Upper lobe of left lung (tissue), 6 donors: Measurements from ENCODE around the gene SLC6A6. TPM values are rescaled to one million over a fixed set of nuclear protein-coding genes. Genes with fewer than 3 reads are reported as not detected.

Experiments used
- ATAC-seq, 2 donors: fragments of 200-7000 bp; cut with Tn5 transposase; one replicate each; pipeline ENCODE4 v1.9.1; 2022; ENCODE audit warnings: mild to moderate bottlenecking in 2 of 2, moderate library complexity in 2 of 2; ENCODE audit not compliant: low FRiP score in 2 of 2
- DNase-seq, 2 donors: peaks; one replicate each; pipeline ENCODE4 v3.0.0-alpha.2; 2019 to 2020
- H3K27ac ChIP-seq, 4 donors: fragments of 200-600 bp; sonication (generic); one replicate each; pipeline ENCODE4 v1.5.1; 2016 to 2019
- H3K27me3 ChIP-seq, 4 donors: fragments of 200-600 bp; sonication (generic); one replicate each; pipeline ENCODE4 v1.5.1; 2017 to 2019
- H3K36me3 ChIP-seq, 4 donors: fragments of 200-600 bp; sonication (generic); one replicate each; pipeline ENCODE4 v1.5.1; 2016 to 2019
- H3K4me1 ChIP-seq, 4 donors: fragments of 200-600 bp; sonication (generic); one replicate each; pipeline ENCODE4 v1.5.1; 2018 to 2019
- H3K4me3 ChIP-seq, 4 donors: fragments of 200-600 bp; sonication (generic); one replicate each; pipeline ENCODE4 v1.5.1; 2017 to 2019; ENCODE audit warnings: mild to moderate bottlenecking in 2 of 4, moderate library complexity in 1 of 4
- H3K9me3 ChIP-seq, 4 donors: fragments of 200-600 bp; sonication (generic); one replicate each; pipeline ENCODE4 v1.5.1; 2018 to 2019
- EP300 ChIP-seq, 4 donors: sonication (generic); formaldehyde crosslinking; IDR thresholded peaks; one replicate each; pipeline ENCODE4 v1.5.1; 2017; ENCODE audit warnings: antibody characterized with exemption in 4 of 4, control low read depth in 2 of 4
- POLR2A ChIP-seq, 4 donors: fragments of 450-650 bp; IDR thresholded peaks; one replicate each; pipeline ENCODE4 v1.5.1; 2016 to 2017; ENCODE audit warnings: antibody characterized with exemption in 4 of 4, mild to moderate bottlenecking in 2 of 4
- POLR2AphosphoS5 ChIP-seq, 2 donors: sonication (generic); formaldehyde crosslinking; IDR thresholded peaks; one replicate each; pipeline ENCODE4 v1.5.1; 2017; ENCODE audit warnings: antibody characterized with exemption in 2 of 2
- WGBS, 2 donors: methylation state at CpG; one replicate each; pipeline ENCODE4 v1.1.5; 2017 to 2018; 5-methylcytosine and 5-hydroxymethylcytosine counted together
- total RNA-seq, 6 donors: library from RNA; depleted of rRNA in 4 of 6; stranded (reverse); fragments of >200 nt in 4 of 6; gene quantifications; one replicate each; pipeline versions ENCODE4 v1.1.0 to v1.2.1, GENCODE V29; 2016 to 2021
- TF ChIP-seq, protein P1 (sequence below), 6 experiments: fragments of 450-650 bp in 4 of 6; fragments of 200-600 bp in 2 of 6; sonication (generic) in 2 of 6; IDR thresholded peaks; one replicate each; pipeline ENCODE4 v1.5.1; 2016 to 2019; ENCODE audit warnings: antibody characterized with exemption in 6 of 6
- donor health status: DM: no; HTN: no; CAD: no; lungs with moderate emphysema.
- donor health status: DM: no; HTN: yes; CAD: no; lungs with severe emphysema.

The SLC6A6 gene
- total RNA-seq, 6 donors from 2014 or later = 60.6 to 154 (median 92.8) TPM

DNA sequence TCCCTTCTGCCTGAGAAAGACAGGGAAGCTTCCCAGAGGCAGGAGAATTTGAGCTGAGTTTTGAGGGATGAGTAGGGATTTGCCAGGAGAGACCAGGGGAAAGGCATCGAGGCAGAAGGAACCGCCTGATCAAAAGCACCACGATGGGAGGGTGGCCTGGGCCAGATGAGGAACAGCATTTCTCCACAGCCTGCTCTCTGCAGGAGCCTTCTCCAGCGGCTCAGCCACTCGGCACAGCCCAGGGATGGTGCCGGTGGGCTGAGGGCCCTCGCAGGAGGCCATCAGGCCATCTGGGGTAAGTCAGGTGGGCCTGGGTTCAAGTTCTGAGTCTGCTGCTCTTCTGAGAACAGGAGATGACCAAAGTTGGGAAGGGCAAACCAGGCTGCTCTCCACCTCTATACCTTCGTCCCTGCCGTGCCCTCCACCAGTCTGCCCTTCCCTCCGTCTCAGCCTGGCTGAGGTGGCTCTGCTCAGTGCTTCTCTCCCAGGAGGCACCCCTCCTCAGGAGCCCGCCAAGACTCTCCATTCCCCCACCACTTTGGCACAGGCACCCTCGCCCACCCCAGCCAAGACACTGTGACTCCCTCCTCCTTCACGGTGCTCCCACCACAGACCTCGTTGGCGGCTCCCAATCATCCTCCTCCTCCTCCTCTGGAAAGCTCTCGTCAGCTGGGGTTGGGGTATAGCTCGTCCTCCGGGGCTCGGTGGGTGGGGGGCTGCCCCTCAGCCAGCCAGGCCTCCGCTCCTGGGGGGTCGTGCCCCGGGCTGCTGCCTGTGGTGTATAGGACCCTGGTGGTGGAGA is 102.8 kb downstream of the SLC6A6 start:
- Histone ChIP-seq H3K36me3 (no peaks in the 10 kb centered on the region), H3K4me1 (peaks cover 0 to 6% (median 4%) of the 10 kb centered on the region in 4 donors), H3K9me3 (peaks cover 8 to 18% (median 11%) of the 10 kb centered on the region in 4 donors), H3K27me3 (no peaks in the 10 kb centered on the region), H3K27ac (no peak overlapping the region), H3K4me3 (no peak overlapping the region)
- DNase-seq = no peak
- peak in 1 of 2 donors; percentile 3 for ATAC-seq
- TF ChIP-seq, protein P1, sequence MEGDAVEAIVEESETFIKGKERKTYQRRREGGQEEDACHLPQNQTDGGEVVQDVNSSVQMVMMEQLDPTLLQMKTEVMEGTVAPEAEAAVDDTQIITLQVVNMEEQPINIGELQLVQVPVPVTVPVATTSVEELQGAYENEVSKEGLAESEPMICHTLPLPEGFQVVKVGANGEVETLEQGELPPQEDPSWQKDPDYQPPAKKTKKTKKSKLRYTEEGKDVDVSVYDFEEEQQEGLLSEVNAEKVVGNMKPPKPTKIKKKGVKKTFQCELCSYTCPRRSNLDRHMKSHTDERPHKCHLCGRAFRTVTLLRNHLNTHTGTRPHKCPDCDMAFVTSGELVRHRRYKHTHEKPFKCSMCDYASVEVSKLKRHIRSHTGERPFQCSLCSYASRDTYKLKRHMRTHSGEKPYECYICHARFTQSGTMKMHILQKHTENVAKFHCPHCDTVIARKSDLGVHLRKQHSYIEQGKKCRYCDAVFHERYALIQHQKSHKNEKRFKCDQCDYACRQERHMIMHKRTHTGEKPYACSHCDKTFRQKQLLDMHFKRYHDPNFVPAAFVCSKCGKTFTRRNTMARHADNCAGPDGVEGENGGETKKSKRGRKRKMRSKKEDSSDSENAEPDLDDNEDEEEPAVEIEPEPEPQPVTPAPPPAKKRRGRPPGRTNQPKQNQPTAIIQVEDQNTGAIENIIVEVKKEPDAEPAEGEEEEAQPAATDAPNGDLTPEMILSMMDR (IDR thresholded peaks at IDR 0.05) = no peak
- no peak for TF ChIP-seq EP300 (IDR thresholded peaks at IDR 0.05)
- TF ChIP-seq POLR2AphosphoS5 (IDR thresholded peaks at IDR 0.05) = no peak
- no peak for TF ChIP-seq POLR2A (IDR thresholded peaks at IDR 0.05)
- 82 to 83% methylated on average over 14 to 22 of the region's 22 CpGs for WGBS, 2 donors

DNA sequence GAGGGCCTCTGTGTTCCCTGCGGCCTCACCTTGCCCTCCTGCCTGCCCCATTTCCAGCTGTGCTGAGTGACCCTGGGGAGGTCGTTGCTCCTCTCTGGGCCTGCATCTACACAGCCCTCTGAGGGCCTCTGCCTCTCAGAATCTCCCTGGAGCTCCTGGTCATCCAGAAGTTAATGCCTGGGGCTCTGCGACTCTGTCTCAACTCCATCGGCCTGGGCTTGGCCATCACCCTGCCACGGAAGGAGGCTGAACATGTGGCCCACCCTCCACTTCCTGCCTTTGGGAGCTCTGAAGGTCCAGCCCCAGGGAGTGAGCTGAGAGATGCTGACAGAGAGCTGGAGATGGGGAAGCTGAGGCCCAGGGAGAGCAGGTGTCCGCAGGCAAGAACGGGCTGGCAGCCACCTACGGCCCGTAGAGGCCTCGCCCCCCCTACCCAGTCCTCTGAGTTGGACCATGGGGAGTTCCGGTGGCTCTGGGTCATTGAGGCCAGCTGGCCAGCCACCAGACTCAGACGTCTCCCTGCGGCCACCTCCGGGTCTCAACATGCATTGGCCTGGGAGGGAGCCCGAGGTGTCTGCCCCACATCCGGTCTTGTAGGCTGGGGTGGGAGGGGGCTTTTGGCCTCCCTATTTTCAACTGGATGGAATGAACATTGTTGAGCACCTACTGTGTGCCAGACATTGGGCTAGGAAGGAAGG is 103.5 kb downstream of the SLC6A6 start:
- no peak for DNase-seq
- Histone ChIP-seq H3K27ac (no peak overlapping the region), H3K27me3 (no peaks in the 10 kb centered on the region), H3K9me3 (peaks cover 8 to 18% (median 11%) of the 10 kb centered on the region in 4 donors), H3K36me3 (no peaks in the 10 kb centered on the region), H3K4me1 (peaks cover 0 to 6% (median 4%) of the 10 kb centered on the region in 4 donors), H3K4me3 (no peak overlapping the region)
- WGBS, 2 donors = 76 to 85% methylated on average over 6 to 16 of the region's 16 CpGs
- ATAC-seq = peak in 1 of 2 donors; percentile 2
- TF ChIP-seq EP300 (IDR thresholded peaks at IDR 0.05) (no peak), POLR2AphosphoS5 (IDR thresholded peaks at IDR 0.05) (no peak), POLR2A (IDR thresholded peaks at IDR 0.05) (no peak)
- TF ChIP-seq, protein P1 (IDR thresholded peaks at IDR 0.05) = no peak

DNA sequence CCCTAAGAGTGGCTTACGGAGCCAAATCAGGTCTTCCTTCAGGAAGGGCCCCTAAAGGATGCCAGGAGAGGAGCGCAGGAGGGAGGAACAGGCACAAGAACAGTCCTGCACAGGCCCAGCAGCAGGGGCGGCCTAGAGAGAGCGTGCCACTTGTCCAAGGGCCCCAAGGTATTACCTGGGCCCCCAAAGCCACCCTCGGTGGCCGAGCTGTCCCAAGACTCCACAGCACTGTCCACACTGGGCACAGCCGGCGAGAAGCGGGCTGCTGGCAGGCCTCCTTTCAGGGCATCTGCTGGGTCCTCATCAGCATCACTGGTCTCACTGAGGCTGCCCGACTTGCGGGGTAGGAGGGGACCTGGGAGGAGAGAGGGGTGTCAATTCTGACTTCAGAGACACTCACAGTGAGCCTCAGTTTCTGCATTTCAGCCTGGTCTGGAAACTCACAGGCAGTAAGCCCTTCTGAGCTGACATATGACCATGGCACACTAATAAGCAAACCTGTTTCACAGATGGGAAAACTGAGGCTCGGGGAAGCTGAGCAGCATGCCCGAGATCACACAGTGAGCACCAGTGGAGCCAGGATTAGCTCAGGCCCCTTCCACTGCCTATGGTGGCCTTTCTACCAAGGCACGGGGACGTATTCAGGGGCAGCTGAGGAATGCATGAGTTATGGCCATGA is 104.4 kb downstream of the SLC6A6 start:
- WGBS, 2 donors = 90 to 91% methylated on average over 6 to 15 of the region's 15 CpGs
- peaks cover 8 to 18% (median 11%) of the 10 kb centered on the region in 4 donors for H3K9me3 ChIP-seq
- DNase-seq (no peak), ATAC-seq (no peak)
- no peak overlapping the region for H3K4me3 ChIP-seq
- no peak overlapping the region for H3K27ac ChIP-seq
- H3K4me1 ChIP-seq = peaks cover 0 to 6% (median 4%) of the 10 kb centered on the region in 4 donors
- TF ChIP-seq, protein P1 (IDR thresholded peaks at IDR 0.05) = no peak
- TF ChIP-seq POLR2A (IDR thresholded peaks at IDR 0.05) (no peak), POLR2AphosphoS5 (IDR thresholded peaks at IDR 0.05) (no peak), EP300 (IDR thresholded peaks at IDR 0.05) (no peak)
- no peaks in the 10 kb centered on the region for H3K27me3 ChIP-seq
- H3K36me3 ChIP-seq = no peaks in the 10 kb centered on the region

DNA sequence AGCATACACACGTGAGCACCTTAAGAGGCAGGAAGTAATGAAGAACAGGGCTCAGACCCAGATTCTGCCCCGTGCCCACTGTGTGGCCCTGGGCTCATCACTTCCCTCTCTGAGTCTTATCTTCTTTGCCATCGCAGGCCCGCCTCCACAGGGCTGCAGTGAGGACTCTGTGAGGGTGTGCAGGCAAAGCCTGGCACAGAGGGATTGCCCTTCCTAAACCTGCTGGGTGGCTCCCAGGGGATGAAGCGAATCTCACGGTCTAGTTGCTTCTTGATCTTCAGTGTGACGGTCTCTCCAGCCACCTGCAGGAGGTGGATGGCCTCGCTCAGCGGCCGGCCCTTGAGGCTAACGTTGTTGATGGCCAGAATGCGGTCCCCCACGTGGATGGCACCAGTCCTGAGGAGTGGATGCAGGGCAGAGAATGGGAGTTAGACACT is 104.9 kb downstream of the SLC6A6 start:
- Histone ChIP-seq H3K27me3 (no peaks in the 10 kb centered on the region), H3K36me3 (no peaks in the 10 kb centered on the region), H3K4me1 (peaks cover 0 to 6% (median 4%) of the 10 kb centered on the region in 4 donors), H3K9me3 (peaks cover 4 to 13% (median 8%) of the 10 kb centered on the region in 4 donors), H3K4me3 (no peak overlapping the region), H3K27ac (no peak overlapping the region)
- 62 to 78% methylated on average over 4 to 13 of the region's 13 CpGs for WGBS, 2 donors
- ATAC-seq (no peak), DNase-seq (no peak)
- TF ChIP-seq EP300 (IDR thresholded peaks at IDR 0.05) (no peak), POLR2A (IDR thresholded peaks at IDR 0.05) (no peak), POLR2AphosphoS5 (IDR thresholded peaks at IDR 0.05) (no peak)
- TF ChIP-seq, protein P1 (IDR thresholded peaks at IDR 0.05) = no peak
